ENCODE data around the gene TMEM222. TPM values are rescaled to one million over a fixed set of nuclear protein-coding genes. Genes with fewer than 3 reads are reported as not detected.
A peak's percentile ranks its signal among the peaks of the same experiment; 100 is the strongest.

Gene TMEM222
- total and polyA plus RNA-seq, 12 donors = 30.7 to 73.2 (median 49.8) TPM

GRCh38 chr1:27365372-27366112 lies 43.6 kb downstream of the TMEM222 start:
- peak overlapping the region; percentile 82 to 95 (median 90) for H3K27ac ChIP-seq
- no peak for TF ChIP-seq CTCF (IDR thresholded peaks at IDR 0.05)
- TF ChIP-seq POLR2A (IDR thresholded peaks at IDR 0.05) = peak in 1 of 2 donors; percentile 73
- intact Hi-C loops (cut with DNase I) = no loop called here

GRCh38 chr1:27366113-27366410 lies 44.1 kb downstream of the TMEM222 start:
- TF ChIP-seq POLR2A (IDR thresholded peaks at IDR 0.05) (peak in 1 of 2 donors; percentile 14), CTCF (IDR thresholded peaks at IDR 0.05) (no peak)
- peak overlapping the region; percentile 25 to 90 (median 36) for H3K4me3 ChIP-seq
- peaks cover 6 to 23% of the 10 kb centered on the region in 2 donors for H3K4me1 ChIP-seq (replicated peaks in 1 of 2)
- H3K36me3 ChIP-seq (replicated peaks in 1 of 2) = peaks cover 0 to 35% of the 10 kb centered on the region in 2 donors
- H3K27ac ChIP-seq = peak overlapping the region; percentile 82 to 95 (median 90)
- H3K27me3 ChIP-seq = no peaks in the 10 kb centered on the region
- peak; percentile 82 to 91 (median 85) for DNase-seq
- no peaks in the 10 kb centered on the region for H3K9me3 ChIP-seq (replicated peaks in 1 of 3)
- intact Hi-C loops (cut with DNase I) = no loop called here
- WGBS, 4 donors = 0 to 3% (median 0%) methylated on average over 4 to 30 of the region's 30 CpGs

More at GRCh38 chr1:27365372-27366112, 43.6 kb downstream of the TMEM222 start:
- peak; percentile 88 to 95 (median 90) for DNase-seq
- Histone ChIP-seq H3K4me3 (peak overlapping the region; percentile 25 to 90 (median 36)), H3K27me3 (no peaks in the 10 kb centered on the region), H3K36me3 (replicated peaks in 1 of 2) (peaks cover 0 to 39% of the 10 kb centered on the region in 2 donors), H3K4me1 (replicated peaks in 1 of 2) (peaks cover 6 to 23% of the 10 kb centered on the region in 2 donors), H3K9me3 (replicated peaks in 1 of 3) (no peaks in the 10 kb centered on the region)
- WGBS, 4 donors = 2 to 3% (median 3%) methylated on average over 28 to 40 of the region's 40 CpGs

DNA sequence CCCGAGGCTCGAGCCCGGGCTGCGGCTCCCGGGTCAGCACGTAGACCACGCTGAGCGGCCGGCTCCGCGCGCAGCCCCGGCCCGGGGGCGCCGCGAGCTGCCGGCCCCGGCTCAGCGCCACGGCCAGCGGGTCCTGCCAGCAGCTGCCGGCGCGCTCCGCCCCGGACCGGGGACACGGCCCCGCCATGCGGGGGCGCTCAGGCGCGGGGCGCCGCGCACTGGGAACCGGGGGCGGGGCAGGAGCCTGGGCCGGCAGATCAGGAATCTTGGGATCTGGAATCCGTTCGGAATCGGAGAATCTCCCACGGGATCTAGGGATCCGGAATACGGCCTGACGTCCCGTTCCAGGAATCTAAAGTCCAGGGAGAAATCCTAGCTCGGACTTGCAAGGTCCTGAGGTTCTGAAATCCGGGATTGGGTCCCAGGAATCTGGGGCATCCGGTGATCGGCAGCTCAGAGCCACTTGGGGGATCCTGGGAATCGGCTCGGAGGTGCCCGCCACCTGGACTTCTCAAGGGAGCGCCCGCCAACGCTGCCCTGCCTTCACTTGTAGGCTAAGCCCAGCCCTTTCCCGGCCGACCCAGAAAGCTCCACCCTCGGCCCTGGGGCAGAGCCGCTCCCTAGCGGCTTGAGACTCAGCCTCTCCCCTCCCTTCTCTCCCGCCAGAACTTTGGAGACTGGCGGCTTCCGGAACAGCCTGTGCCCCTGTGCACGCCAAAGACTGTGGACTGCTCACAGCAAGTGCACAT lies 44.6 kb downstream of the TMEM222 start, which contains the start of gene MAP3K6:
Gene MAP3K6, minus strand, starts transcription at position 551 of the 749 bp plus-strand sequence. Its CDS starts 364 bp downstream, at position 187.
- H3K36me3 ChIP-seq (replicated peaks in 1 of 2) = peaks cover 0 to 30% of the 10 kb centered on the region in 2 donors
- peak; percentile 76 to 93 (median 89) for DNase-seq
- no peaks in the 10 kb centered on the region for H3K27me3 ChIP-seq
- peaks cover 6 to 23% of the 10 kb centered on the region in 2 donors for H3K4me1 ChIP-seq (replicated peaks in 1 of 2)
- peak within 1 kb of the TSS; percentile 25 to 90 (median 40) for H3K4me3 ChIP-seq
- WGBS, 4 donors = 0 to 1% (median 0%) methylated on average over 9 to 67 of the region's 67 CpGs
- intact Hi-C loops (cut with DNase I) = no loop called here
- TF ChIP-seq CTCF (IDR thresholded peaks at IDR 0.05) (peak in 3 of 6 experiments; percentile 24 to 30 (median 24)), POLR2A (IDR thresholded peaks at IDR 0.05) (peak; percentile 59 to 72)
- no peaks in the 10 kb centered on the region for H3K9me3 ChIP-seq (replicated peaks in 1 of 3)
- H3K27ac ChIP-seq = peak within 1 kb of the TSS; percentile 83 to 95 (median 90)

GRCh38 chr1:27367160-27367650 lies 45.2 kb downstream of the TMEM222 start:
- peak overlapping the region in 2 of 4 donors; percentile 39 to 90 for H3K4me3 ChIP-seq
- intact Hi-C loops (cut with DNase I) = no loop called here
- peaks cover 0 to 24% of the 10 kb centered on the region in 2 donors for H3K36me3 ChIP-seq (replicated peaks in 1 of 2)
- no peaks in the 10 kb centered on the region for H3K9me3 ChIP-seq (replicated peaks in 1 of 3)
- peaks cover 6 to 23% of the 10 kb centered on the region in 2 donors for H3K4me1 ChIP-seq (replicated peaks in 1 of 2)
- peak overlapping the region in 4 of 5 donors; percentile 87 to 95 (median 92) for H3K27ac ChIP-seq
- no peak for DNase-seq
- WGBS, 4 donors = 23 to 43% (median 37%) methylated on average over 4 to 8 of the region's 8 CpGs
- H3K27me3 ChIP-seq = no peaks in the 10 kb centered on the region
- TF ChIP-seq POLR2A (IDR thresholded peaks at IDR 0.05) (no peak), CTCF (IDR thresholded peaks at IDR 0.05) (no peak)
